ENCODE data around the gene SNAP91. TPM values are rescaled to one million over a fixed set of nuclear protein-coding genes. Genes with fewer than 3 reads are reported as not detected.
A peak's percentile ranks its signal among the peaks of the same experiment; 100 is the strongest.

The SNAP91 gene
- total RNA-seq, 6 donors from 2014 or later = 0.23 TPM; not detected in 5

DNA sequence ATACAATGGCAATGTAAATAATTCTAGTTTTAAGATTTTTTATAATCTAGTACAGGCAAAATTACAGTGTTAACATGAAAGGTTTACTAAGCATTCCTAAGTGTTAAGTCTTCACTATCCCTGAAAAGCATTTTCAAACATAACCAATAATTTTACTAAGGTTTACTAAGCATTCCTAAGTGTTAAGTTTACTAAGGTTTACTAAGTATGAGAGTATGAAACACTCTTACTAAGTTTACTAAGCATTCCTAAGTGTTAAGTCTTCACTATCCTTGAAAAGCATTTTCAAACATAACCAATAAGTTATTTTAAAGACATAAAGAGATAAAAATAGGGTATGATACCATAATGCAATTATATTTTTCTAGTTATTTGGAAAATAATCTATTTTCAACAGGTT lies 114.0 kb downstream of the SNAP91 start:
- H3K27me3 ChIP-seq = no peaks in the 10 kb centered on the region
- no peaks in the 10 kb centered on the region for H3K4me1 ChIP-seq
- no peaks in the 10 kb centered on the region for H3K9me3 ChIP-seq
- TF ChIP-seq POLR2AphosphoS5 (IDR thresholded peaks at IDR 0.05) (no peak), POLR2A (IDR thresholded peaks at IDR 0.05) (no peak), EP300 (IDR thresholded peaks at IDR 0.05) (no peak)
- TF ChIP-seq, protein P1, sequence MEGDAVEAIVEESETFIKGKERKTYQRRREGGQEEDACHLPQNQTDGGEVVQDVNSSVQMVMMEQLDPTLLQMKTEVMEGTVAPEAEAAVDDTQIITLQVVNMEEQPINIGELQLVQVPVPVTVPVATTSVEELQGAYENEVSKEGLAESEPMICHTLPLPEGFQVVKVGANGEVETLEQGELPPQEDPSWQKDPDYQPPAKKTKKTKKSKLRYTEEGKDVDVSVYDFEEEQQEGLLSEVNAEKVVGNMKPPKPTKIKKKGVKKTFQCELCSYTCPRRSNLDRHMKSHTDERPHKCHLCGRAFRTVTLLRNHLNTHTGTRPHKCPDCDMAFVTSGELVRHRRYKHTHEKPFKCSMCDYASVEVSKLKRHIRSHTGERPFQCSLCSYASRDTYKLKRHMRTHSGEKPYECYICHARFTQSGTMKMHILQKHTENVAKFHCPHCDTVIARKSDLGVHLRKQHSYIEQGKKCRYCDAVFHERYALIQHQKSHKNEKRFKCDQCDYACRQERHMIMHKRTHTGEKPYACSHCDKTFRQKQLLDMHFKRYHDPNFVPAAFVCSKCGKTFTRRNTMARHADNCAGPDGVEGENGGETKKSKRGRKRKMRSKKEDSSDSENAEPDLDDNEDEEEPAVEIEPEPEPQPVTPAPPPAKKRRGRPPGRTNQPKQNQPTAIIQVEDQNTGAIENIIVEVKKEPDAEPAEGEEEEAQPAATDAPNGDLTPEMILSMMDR (IDR thresholded peaks at IDR 0.05) = no peak
- no peaks in the 10 kb centered on the region for H3K36me3 ChIP-seq
- no peak for DNase-seq
- ATAC-seq (ENCODE audit: low FRiP score in 2 of 2) = no peak
- H3K4me3 ChIP-seq = no peak overlapping the region
- no peak overlapping the region for H3K27ac ChIP-seq

DNA sequence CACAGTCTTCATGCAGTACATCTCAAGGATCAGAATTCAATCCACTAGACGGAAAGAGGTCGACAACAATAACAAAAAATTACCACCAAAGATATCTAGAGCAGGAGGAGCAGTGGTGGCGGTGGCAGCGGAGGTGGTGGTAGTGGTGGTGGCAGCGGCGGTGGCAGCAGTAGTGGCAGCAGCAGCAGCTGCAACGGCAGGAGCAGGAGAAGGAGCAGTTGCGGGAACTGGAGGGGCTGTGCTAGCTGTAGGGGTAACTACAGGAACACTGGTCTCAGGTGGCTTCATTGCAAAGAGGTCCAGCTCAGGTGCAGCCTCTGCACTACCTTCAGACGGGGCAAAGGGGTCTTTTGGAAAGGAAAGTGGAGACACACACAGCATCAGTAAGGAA lies 115.5 kb downstream of the SNAP91 start:
- Histone ChIP-seq H3K27ac (no peak overlapping the region), H3K36me3 (no peaks in the 10 kb centered on the region), H3K4me3 (no peak overlapping the region), H3K27me3 (no peaks in the 10 kb centered on the region), H3K4me1 (no peaks in the 10 kb centered on the region), H3K9me3 (no peaks in the 10 kb centered on the region)
- TF ChIP-seq EP300 (IDR thresholded peaks at IDR 0.05) = no peak
- peak in 1 of 2 donors; percentile 60 for DNase-seq
- no peak for ATAC-seq (ENCODE audit: low FRiP score in 2 of 2)
- WGBS, 2 donors = 90 to 93% methylated on average over 9 of the region's 9 CpGs

DNA sequence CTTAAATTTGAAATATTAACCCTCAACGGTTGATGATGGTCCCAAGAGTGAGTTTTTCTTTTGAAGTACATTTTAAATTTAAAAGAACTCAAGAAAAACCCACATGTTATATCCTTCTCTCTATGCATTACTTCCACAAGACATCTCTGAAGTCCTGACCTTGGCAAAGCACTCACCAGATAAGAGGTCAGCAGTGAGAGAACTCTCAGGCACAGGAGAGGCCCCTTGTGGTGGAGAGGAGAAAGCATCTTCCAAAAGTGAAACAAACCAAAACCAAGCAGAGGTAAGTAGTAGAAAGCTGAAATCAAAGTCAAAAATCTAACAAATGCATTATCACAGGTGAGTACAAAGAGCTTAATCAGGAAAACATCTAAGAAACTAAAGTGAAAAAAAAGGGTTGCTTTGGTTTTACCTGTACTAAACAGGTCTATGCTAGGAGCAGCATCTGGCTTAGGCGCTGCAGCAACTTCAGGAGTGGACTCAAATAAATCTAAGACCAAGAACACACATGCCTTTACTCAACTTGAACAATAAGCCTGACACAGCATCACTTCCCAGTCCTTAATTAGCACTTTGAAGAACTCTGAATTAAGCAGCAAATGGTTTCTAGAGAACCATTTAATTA lies 116.0 kb downstream of the SNAP91 start:
- H3K4me3 ChIP-seq = no peak overlapping the region
- TF ChIP-seq, protein P1 (IDR thresholded peaks at IDR 0.05) = peak in 3 of 6 experiments; percentile 7 to 22 (median 14)
- TF ChIP-seq EP300 (IDR thresholded peaks at IDR 0.05) = no peak
- no peaks in the 10 kb centered on the region for H3K36me3 ChIP-seq
- H3K9me3 ChIP-seq = no peaks in the 10 kb centered on the region
- H3K4me1 ChIP-seq = no peaks in the 10 kb centered on the region
- ATAC-seq (ENCODE audit: low FRiP score in 2 of 2) = no peak
- DNase-seq = no peak
- 82 to 90% methylated on average over 2 of the region's 2 CpGs for WGBS, 2 donors
- H3K27me3 ChIP-seq = no peaks in the 10 kb centered on the region
- H3K27ac ChIP-seq = no peak overlapping the region

DNA sequence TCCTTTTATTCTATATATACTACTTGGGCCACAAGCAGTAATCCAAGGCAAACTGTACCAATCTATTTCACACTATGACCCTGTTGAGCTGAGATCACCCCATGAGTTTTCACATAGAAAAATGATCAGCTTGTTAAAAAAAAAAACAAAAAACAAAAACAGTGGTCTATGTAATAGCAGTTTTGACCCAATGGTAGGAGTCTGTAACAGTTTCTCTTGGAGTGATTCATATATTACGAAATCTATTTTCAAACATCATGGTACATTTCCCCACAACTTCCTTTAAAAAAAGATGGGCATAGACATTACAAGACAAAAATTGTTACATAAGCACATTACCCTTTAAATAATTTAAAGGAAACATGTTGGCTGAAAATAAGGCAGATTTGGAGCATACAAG lies 118.5 kb downstream of the SNAP91 start:
- DNase-seq = no peak
- 0 to 69% methylated on average over 1 of the region's 1 CpG for WGBS, 2 donors
- TF ChIP-seq POLR2AphosphoS5 (IDR thresholded peaks at IDR 0.05) (no peak), EP300 (IDR thresholded peaks at IDR 0.05) (no peak), POLR2A (IDR thresholded peaks at IDR 0.05) (no peak)
- TF ChIP-seq, protein P1 (IDR thresholded peaks at IDR 0.05) = no peak
- no peaks in the 10 kb centered on the region for H3K9me3 ChIP-seq
- H3K27ac ChIP-seq = no peak overlapping the region
- no peak for ATAC-seq (ENCODE audit: low FRiP score in 2 of 2)
- H3K27me3 ChIP-seq = no peaks in the 10 kb centered on the region
- H3K36me3 ChIP-seq = no peaks in the 10 kb centered on the region
- no peaks in the 10 kb centered on the region for H3K4me1 ChIP-seq
- no peak overlapping the region for H3K4me3 ChIP-seq

DNA sequence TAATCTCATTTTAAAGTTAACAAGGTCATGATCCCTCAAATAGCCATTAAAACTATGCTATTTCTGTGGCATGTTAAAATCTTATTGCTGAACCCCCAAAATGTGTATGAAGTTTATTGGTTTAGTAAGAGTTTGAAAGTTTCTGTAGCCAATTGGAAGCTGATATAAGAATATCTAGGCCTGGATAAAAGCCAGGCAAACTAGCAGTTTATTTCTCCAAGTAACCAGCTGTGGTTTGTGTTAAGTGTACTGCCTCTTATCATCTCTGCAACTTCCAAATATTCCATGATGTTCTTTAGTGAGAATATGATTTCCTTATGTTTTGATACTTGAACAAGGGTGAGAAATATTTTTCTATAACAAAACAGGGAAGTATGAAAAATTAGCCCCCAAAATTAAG lies 119.8 kb downstream of the SNAP91 start:
- DNase-seq = no peak
- Histone ChIP-seq H3K4me1 (no peaks in the 10 kb centered on the region), H3K27ac (no peak overlapping the region), H3K9me3 (no peaks in the 10 kb centered on the region), H3K27me3 (no peaks in the 10 kb centered on the region), H3K4me3 (no peak overlapping the region), H3K36me3 (no peaks in the 10 kb centered on the region)
- no peak for ATAC-seq (ENCODE audit: low FRiP score in 2 of 2)
- TF ChIP-seq POLR2AphosphoS5 (IDR thresholded peaks at IDR 0.05) = no peak
- TF ChIP-seq, protein P1 (IDR thresholded peaks at IDR 0.05) = no peak
- no peak for TF ChIP-seq POLR2A (IDR thresholded peaks at IDR 0.05)
- no peak for TF ChIP-seq EP300 (IDR thresholded peaks at IDR 0.05)
